H9 (cell line): ENCODE results near the gene SLC22A3. TPM values are rescaled to one million over a fixed set of nuclear protein-coding genes. Genes with fewer than 3 reads are reported as not detected.

Experiments used
- DNase-seq: peaks from one replicate; pipeline ENCODE4 v3.0.0-alpha.2; 2017
- H2AFZ ChIP-seq: one replicate; pipeline ENCODE4 v1.6.1; 2013; ENCODE audit warnings: mild to moderate bottlenecking, low read length, control low read depth, moderate library complexity
- H2AK5ac ChIP-seq: 2 replicates; pipeline ENCODE4 v1.6.1; 2013; ENCODE audit warnings: low read length, control low read depth, mixed read lengths; ENCODE audit not compliant: insufficient read length
- H2BK120ac ChIP-seq: one replicate; pipeline ENCODE4 v1.6.1; 2013; ENCODE audit warnings: low read depth, mild to moderate bottlenecking, low read length, control low read depth, inconsistent platforms; ENCODE audit not compliant: poor library complexity, severe bottlenecking
- H2BK12ac ChIP-seq: 2 replicates; pipeline ENCODE4 v1.6.1; 2013; ENCODE audit warnings: low read length, control low read depth, mixed read lengths, low read depth; ENCODE audit not compliant: insufficient read length
- H2BK15ac ChIP-seq: 2 replicates; pipeline ENCODE4 v1.6.1; 2013; ENCODE audit warnings: low read depth, low read length, control low read depth
- H2BK20ac ChIP-seq: one replicate; pipeline ENCODE4 v1.6.1; 2013; ENCODE audit warnings: low read depth, mild to moderate bottlenecking, low read length, control low read depth, inconsistent platforms; ENCODE audit not compliant: poor library complexity, severe bottlenecking
- H2BK5ac ChIP-seq: 2 replicates; pipeline ENCODE4 v1.6.1; 2013; ENCODE audit warnings: low read length, control low read depth, mixed read lengths; ENCODE audit not compliant: insufficient read length
- H3K14ac ChIP-seq: 2 replicates; pipeline ENCODE4 v1.6.1; 2013; ENCODE audit warnings: low read length, control low read depth; ENCODE audit not compliant: insufficient read depth
- H3K18ac ChIP-seq: 2 replicates; pipeline ENCODE4 v1.6.1; 2013; ENCODE audit warnings: low read depth, mild to moderate bottlenecking, mixed read lengths, low read length, control low read depth; ENCODE audit not compliant: insufficient read length
- H3K23ac ChIP-seq: 2 replicates; pipeline ENCODE4 v1.6.1; 2013; ENCODE audit warnings: low read length, control low read depth, mixed read lengths, low read depth; ENCODE audit not compliant: insufficient read length
- H3K23me2 ChIP-seq: 2 replicates; pipeline ENCODE4 v1.6.1; 2013; ENCODE audit warnings: low read depth, mild to moderate bottlenecking, mixed read lengths, low read length, control low read depth; ENCODE audit not compliant: insufficient read length, poor library complexity, severe bottlenecking
- H3K27ac ChIP-seq: 2 replicates; pipeline ENCODE4 v1.5.1; 2013; ENCODE audit warnings: low read length, control low read depth, mixed read lengths, low read depth; ENCODE audit not compliant: insufficient read length
- H3K27me3 ChIP-seq: 2 replicates; pipeline ENCODE4 v1.6.1; 2013; ENCODE audit warnings: low read length, control low read depth, inconsistent platforms; ENCODE audit not compliant: insufficient read depth
- H3K4ac ChIP-seq: 2 replicates; pipeline ENCODE4 v1.6.1; 2013; ENCODE audit warnings: low read depth, mild to moderate bottlenecking, control low read depth, inconsistent platforms, low read length, moderate library complexity
- H3K4me1 ChIP-seq: 2 replicates; pipeline ENCODE4 v1.6.1; 2013; ENCODE audit warnings: low read length, control low read depth, inconsistent platforms; ENCODE audit not compliant: insufficient read depth
- H3K4me2 ChIP-seq: 2 replicates; pipeline ENCODE4 v1.6.1; 2013; ENCODE audit warnings: low read length, control low read depth, mixed read lengths; ENCODE audit not compliant: insufficient read length, insufficient read depth
- H3K56ac ChIP-seq: 2 replicates; pipeline ENCODE4 v1.6.1; 2013; ENCODE audit warnings: low read depth, mild to moderate bottlenecking, mixed read lengths, low read length, control low read depth; ENCODE audit not compliant: insufficient read length
- H3K79me1 ChIP-seq: 2 replicates; pipeline ENCODE4 v1.6.1; 2013; ENCODE audit warnings: low read depth, mild to moderate bottlenecking, moderate library complexity, low read length, control low read depth, inconsistent platforms; ENCODE audit not compliant: insufficient read depth, poor library complexity, severe bottlenecking
- H3K79me2 ChIP-seq: 2 replicates; pipeline ENCODE4 v1.6.1; 2013; ENCODE audit warnings: low read length, control low read depth, inconsistent platforms; ENCODE audit not compliant: insufficient read depth
- H3K9ac ChIP-seq: 2 replicates; pipeline ENCODE4 v1.6.1; 2013; ENCODE audit warnings: low read length, control low read depth, mixed read lengths; ENCODE audit not compliant: insufficient read length; ENCODE audit errors: extremely low read depth
- H3K9me3 ChIP-seq: one replicate; pipeline ENCODE4 v1.6.1; 2013; ENCODE audit warnings: low read depth, low read length, inconsistent platforms; ENCODE audit not compliant: control insufficient read depth
- H3T11ph ChIP-seq: one replicate; pipeline ENCODE4 v1.6.1; 2013; ENCODE audit warnings: mild to moderate bottlenecking, low read length, control low read depth, inconsistent platforms
- H4K20me1 ChIP-seq: one replicate; pipeline ENCODE4 v1.6.1; 2013; ENCODE audit not compliant: control insufficient read depth, insufficient read length, insufficient read depth
- H4K5ac ChIP-seq: 2 replicates; pipeline ENCODE4 v1.6.1; 2013; ENCODE audit warnings: low read depth, mild to moderate bottlenecking, mixed read lengths, low read length, control low read depth; ENCODE audit not compliant: insufficient read length
- H4K8ac ChIP-seq: replicated peaks from 2 replicates; pipeline ENCODE4 v1.6.1; 2013; ENCODE audit warnings: low read length, control low read depth, mixed read lengths, low read depth; ENCODE audit not compliant: insufficient read length
- H4K91ac ChIP-seq: 2 replicates; pipeline ENCODE4 v1.6.1; 2013; ENCODE audit warnings: low read depth, mild to moderate bottlenecking, moderate library complexity, mixed read lengths, low read length, control low read depth; ENCODE audit not compliant: insufficient read length
- H3K27ac Mint-ChIP-seq, 3 experiments: 2 replicates in 2 of 3; 3 replicates in 1 of 3; pipeline ENCODE4 v1.8.0; 2020 to 2021; ENCODE audit warnings: mixed read lengths in 3 of 3, mild to moderate bottlenecking in 1 of 3, moderate library complexity in 1 of 3
- H3K27me3 Mint-ChIP-seq: 2 replicates; pipeline ENCODE4 v1.8.0; 2021; ENCODE audit warnings: low read depth, mild to moderate bottlenecking, moderate library complexity, mixed read lengths
- H3K36me3 Mint-ChIP-seq, 3 experiments: 2 replicates in 2 of 3; 3 replicates in 1 of 3; pipeline ENCODE4 v1.8.0; 2020 to 2021; ENCODE audit warnings: low read depth in 3 of 3, mixed read lengths in 3 of 3; ENCODE audit not compliant: insufficient read depth in 1 of 3
- H3K4me1 Mint-ChIP-seq, 2 experiments: 2 replicates each; pipeline ENCODE4 v1.8.0; 2020; ENCODE audit warnings: mixed read lengths in 2 of 2
- H3K4me3 Mint-ChIP-seq, 2 experiments: 2 replicates in 1 of 2; 3 replicates in 1 of 2; pipeline ENCODE4 v1.8.0; 2020 to 2021; ENCODE audit warnings: mild to moderate bottlenecking in 2 of 2, mixed read lengths in 2 of 2, moderate library complexity in 1 of 2
- H3K9me3 Mint-ChIP-seq, 2 experiments: 2 replicates in 1 of 2; 3 replicates in 1 of 2; pipeline ENCODE4 v1.8.0; 2020; ENCODE audit warnings: mild to moderate bottlenecking in 2 of 2, mixed read lengths in 2 of 2, moderate library complexity in 1 of 2
- WGBS: extraction: QIAGEN DNeasy Blood & Tissue Kit; methylation state at CpG from one replicate; pipeline ENCODE4 v1.1.7; 2013; ENCODE audit warnings: missing lambda C conversion rate, low lambda C conversion rate, mixed read lengths; ENCODE audit not compliant: insufficient read length; ENCODE audit errors: extremely low coverage; 5-methylcytosine and 5-hydroxymethylcytosine counted together
- total RNA-seq: library from RNA; stranded (reverse); gene quantifications from 2 replicates; pipeline ENCODE4 v1.2.1, GENCODE V29; 2021
- TF ChIP-seq, protein P1 (sequence below): fragments of 200-600 bp; sonication (generic); conservative IDR thresholded peaks from 3 replicates; pipeline ENCODE4 v1.8.0; 2021; ENCODE audit warnings: antibody characterized with exemption, mild to moderate bottlenecking

Gene SLC22A3
- total RNA-seq, 1 experiment from 2014 or later, result 2.7 TPM

DNA sequence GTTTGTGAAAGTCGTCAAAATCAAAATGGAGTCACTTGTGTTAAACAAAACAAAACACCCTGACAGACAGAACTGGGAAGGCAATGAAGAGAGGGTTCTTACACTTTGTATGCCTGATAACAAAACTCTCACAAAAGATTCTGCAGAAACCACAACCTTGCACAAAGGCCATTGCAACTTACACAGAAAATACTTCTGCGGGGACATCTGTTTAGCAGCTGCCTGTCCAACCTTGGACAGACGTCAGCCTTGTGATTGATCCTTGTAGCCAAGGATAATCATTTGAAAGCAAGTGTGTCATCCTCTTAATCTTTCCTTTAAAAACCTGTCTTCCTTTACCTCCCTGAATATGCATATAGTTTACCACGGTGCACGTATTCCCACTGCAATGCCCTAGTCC, 17.0 kb upstream of the SLC22A3 start:
- H3K14ac ChIP-seq, result no peak overlapping the region

More for the DNA sequence above, 17.0 kb upstream of the SLC22A3 start:
- Histone ChIP-seq H3K4ac (no peak overlapping the region), H3K18ac (no peak overlapping the region), H3K4me1 (no peaks in the 10 kb centered on the region), H4K5ac (no peak overlapping the region), H3K56ac (no peak overlapping the region), H2AK5ac (no peak overlapping the region), H3K4me2 (no peak overlapping the region), H3K79me2 (no peaks in the 10 kb centered on the region), H3K27ac (no peak overlapping the region), H3K23ac (no peak overlapping the region), H4K91ac (no peak overlapping the region), H3K9me3 (no peaks in the 10 kb centered on the region), H3T11ph (no peak overlapping the region), H2BK12ac (no peak overlapping the region), H2BK15ac (no peak overlapping the region), H2BK20ac (no peak overlapping the region), H3K9ac (no peak overlapping the region), H3K23me2 (no peaks in the 10 kb centered on the region), H3K79me1 (no peaks in the 10 kb centered on the region), H2AFZ (no peak overlapping the region), H3K27me3 (no peaks in the 10 kb centered on the region), H4K8ac (no peak overlapping the region), H4K20me1 (no peaks in the 10 kb centered on the region), H2BK5ac (no peak overlapping the region), H2BK120ac (no peak overlapping the region)
- H3K9me3 Mint-ChIP-seq, result no peaks in the 10 kb centered on the region
- peaks cover 3% of the 10 kb centered on the region for H3K27me3 Mint-ChIP-seq
- H3K27ac Mint-ChIP-seq, result no peak overlapping the region
- no peak overlapping the region for H3K4me3 Mint-ChIP-seq
- TF ChIP-seq, protein P1, sequence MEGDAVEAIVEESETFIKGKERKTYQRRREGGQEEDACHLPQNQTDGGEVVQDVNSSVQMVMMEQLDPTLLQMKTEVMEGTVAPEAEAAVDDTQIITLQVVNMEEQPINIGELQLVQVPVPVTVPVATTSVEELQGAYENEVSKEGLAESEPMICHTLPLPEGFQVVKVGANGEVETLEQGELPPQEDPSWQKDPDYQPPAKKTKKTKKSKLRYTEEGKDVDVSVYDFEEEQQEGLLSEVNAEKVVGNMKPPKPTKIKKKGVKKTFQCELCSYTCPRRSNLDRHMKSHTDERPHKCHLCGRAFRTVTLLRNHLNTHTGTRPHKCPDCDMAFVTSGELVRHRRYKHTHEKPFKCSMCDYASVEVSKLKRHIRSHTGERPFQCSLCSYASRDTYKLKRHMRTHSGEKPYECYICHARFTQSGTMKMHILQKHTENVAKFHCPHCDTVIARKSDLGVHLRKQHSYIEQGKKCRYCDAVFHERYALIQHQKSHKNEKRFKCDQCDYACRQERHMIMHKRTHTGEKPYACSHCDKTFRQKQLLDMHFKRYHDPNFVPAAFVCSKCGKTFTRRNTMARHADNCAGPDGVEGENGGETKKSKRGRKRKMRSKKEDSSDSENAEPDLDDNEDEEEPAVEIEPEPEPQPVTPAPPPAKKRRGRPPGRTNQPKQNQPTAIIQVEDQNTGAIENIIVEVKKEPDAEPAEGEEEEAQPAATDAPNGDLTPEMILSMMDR, result no peak
- DNase-seq, result no peak
- no CpG with 5 or more reads among the region's 5 CpGs for WGBS
- no peaks in the 10 kb centered on the region for H3K36me3 Mint-ChIP-seq
- peaks cover 0 to 2% of the 10 kb centered on the region in 2 experiments; a peak in 1 of 4 replicates for H3K4me1 Mint-ChIP-seq
